ENCODE measurements around the gene ZC3H10. TPM values are rescaled to one million over a fixed set of nuclear protein-coding genes. Genes with fewer than 3 reads are reported as not detected.

The ZC3H10 gene
- total and polyA plus RNA-seq, 2 of the 13 experiments (the other 11 are each of a cell fraction or from before 2014, with no cell fraction given) = 0.70 to 2.3 TPM

GRCh38 chr12:56129206-56129941, 11.3 kb downstream of the ZC3H10 start (continued):
- TF ChIP-seq ARID4A (CRISPR knock-in tag; IDR thresholded peaks at IDR 0.05; ENCODE audit: borderline replicate concordance) = peak; percentile 27; the same call in 1 of the 2 replicates
- no peak for TF ChIP-seq NR2F6 (IDR thresholded peaks at IDR 0.05)
- no peak for TF ChIP-seq NR2F6 (CRISPR knock-in tag; IDR thresholded peaks at IDR 0.05)
- TF ChIP-seq NFIB (CRISPR knock-in tag; IDR thresholded peaks at IDR 0.05; ENCODE audit: borderline replicate concordance) = no peak
- no peak for TF ChIP-seq PRDM4 (CRISPR knock-in tag; IDR thresholded peaks at IDR 0.05; ENCODE audit: borderline replicate concordance)
- no peak for TF ChIP-seq ZFP41 (CRISPR knock-in tag; IDR thresholded peaks at IDR 0.05; ENCODE audit: borderline replicate concordance)
- no peak for TF ChIP-seq RFX5 (IDR thresholded peaks at IDR 0.05; ENCODE audit: low read depth, low read length)
- peak; percentile 57 for TF ChIP-seq POLR2G (IDR thresholded peaks at IDR 0.05; ENCODE audit: low read depth, low read length)
- TF ChIP-seq ZNF605 (CRISPR knock-in tag; IDR thresholded peaks at IDR 0.05) = no peak
- no peak for TF ChIP-seq TRIM24 (CRISPR knock-in tag; IDR thresholded peaks at IDR 0.05)
- TF ChIP-seq SP5 (CRISPR knock-in tag; IDR thresholded peaks at IDR 0.05; ENCODE audit: borderline replicate concordance, low read depth) = 0 out of 2 replicates have a peak, but pooled peaks have one; percentile 25
- peak; percentile 37; the same call in 1 of the 2 replicates for TF ChIP-seq SPEN (CRISPR knock-in tag; IDR thresholded peaks at IDR 0.05; ENCODE audit: low read depth)
- TF ChIP-seq AGO1 (IDR thresholded peaks at IDR 0.05; ENCODE audit: low read depth, low read length, poor library complexity, severe bottlenecking) = peak; percentile 51
- no peak for TF ChIP-seq GZF1 (CRISPR knock-in tag; IDR thresholded peaks at IDR 0.05)
- no peak for TF ChIP-seq POGZ (CRISPR knock-in tag; IDR thresholded peaks at IDR 0.05)
- TF ChIP-seq ELF3 (CRISPR knock-in tag; IDR thresholded peaks at IDR 0.05) = 0 out of 2 replicates have a peak, but pooled peaks have one; percentile 40
- 0 out of 2 replicates have a peak, but pooled peaks have one; percentile 39 for TF ChIP-seq WIZ (CRISPR knock-in tag; IDR thresholded peaks at IDR 0.05)
- no peak for TF ChIP-seq REPIN1 (CRISPR knock-in tag; IDR thresholded peaks at IDR 0.05; ENCODE audit: borderline replicate concordance, low read depth)
- no peak for TF ChIP-seq ZNF230 (CRISPR knock-in tag; IDR thresholded peaks at IDR 0.05)
- no peak for TF ChIP-seq U2AF1 (optimal IDR thresholded peaks at IDR 0.05; ENCODE audit: low read depth, low read length)
- TF ChIP-seq KDM2A (CRISPR knock-in tag; IDR thresholded peaks at IDR 0.05; ENCODE audit: borderline replicate concordance, low read depth) = peak; percentile 41; the same call in 1 of the 2 replicates
- TF ChIP-seq ESRRA (CRISPR knock-in tag; IDR thresholded peaks at IDR 0.05; ENCODE audit: low read depth) = no peak
- peak; percentile 39; the same call in 1 of the 2 replicates for TF ChIP-seq MYC (CRISPR knock-in tag; IDR thresholded peaks at IDR 0.05; ENCODE audit: borderline replicate concordance)
- no peak for TF ChIP-seq ZNF256 (CRISPR knock-in tag; conservative IDR thresholded peaks at IDR 0.05)
- TF ChIP-seq ZNF510 (CRISPR knock-in tag; IDR thresholded peaks at IDR 0.05; ENCODE audit: low read depth) = no peak

Measured in HepG2 (cell line).